ENCODE data around the gene FANCM. TPM values are rescaled to one million over a fixed set of nuclear protein-coding genes. Genes with fewer than 3 reads are reported as not detected.

FANCM gene
- total RNA-seq, result 9.2 TPM
- 1 to 10 TPM; 4.0 to 5.5 (median 5.2) TPM for polyA plus RNA-seq

- peak within 1 kb of the TSS; percentile 98 to 99 (median 99) for H3K27ac Mint-ChIP-seq
- H3K27me3 Mint-ChIP-seq, result peaks cover 9% of the 10 kb centered on the region
- peak; percentile 84 to 98 (median 91) for DNase-seq
- Histone ChIP-seq H3K4me3 (ENCODE audit: low read depth, low read length) (peak within 1 kb of the TSS; percentile 99), H3K9me3 (ENCODE audit: control insufficient read depth in 2 of 2, low read length in 2 of 2) (no peaks in the 10 kb centered on the region), H3K27me3 (ENCODE audit: control insufficient read depth, insufficient read depth, low read length) (no peaks in the 10 kb centered on the region), H3K36me3 (ENCODE audit: control insufficient read depth, insufficient read depth, low read length) (no peaks in the 10 kb centered on the region), H3K27ac (ENCODE audit: insufficient read depth, low read length, poor library complexity, severe bottlenecking) (peak within 1 kb of the TSS; percentile 89), H3K4me1 (ENCODE audit: control insufficient read depth, insufficient read depth, low read length, poor library complexity, severe bottlenecking) (peaks cover 39% of the 10 kb centered on the region)
- H3K36me3 Mint-ChIP-seq, result no peaks in the 10 kb centered on the region
- H3K4me3 Mint-ChIP-seq, result peak within 1 kb of the TSS; percentile 93 to 100 (median 97)
- H3K4me1 Mint-ChIP-seq, result peaks cover 32 to 69% (median 53%) of the 10 kb centered on the region in 4 donors
- ATAC-seq (ENCODE audit: low read depth in 2 of 2), result peak; percentile 39 to 42
- no peaks in the 10 kb centered on the region for H3K9me3 Mint-ChIP-seq
Measured at GRCh38 chr14:45135659-45136395, at the start of gene FANCM. Gene FANCM, plus strand, starts transcription at chr14:45135930. Its CDS starts 102 bp downstream, at chr14:45136032.

- ATAC-seq (ENCODE audit: low read depth in 2 of 2) (peak; percentile 73 to 76), DNase-seq (peak in 1 of 3 donors; percentile 56)
- H3K36me3 Mint-ChIP-seq, result peaks cover 11% of the 10 kb centered on the region
- peak overlapping the region; percentile 5 to 85 (median 58) for H3K27ac Mint-ChIP-seq
- H3K4me3 Mint-ChIP-seq, result peak overlapping the region; percentile 8 to 93 (median 74)
- no peaks in the 10 kb centered on the region for H3K27me3 Mint-ChIP-seq
- Histone ChIP-seq H3K9me3 (ENCODE audit: control insufficient read depth in 2 of 2, low read length in 2 of 2) (no peaks in the 10 kb centered on the region), H3K4me3 (ENCODE audit: low read depth, low read length) (peak overlapping the region; percentile 29), H3K36me3 (ENCODE audit: control insufficient read depth, insufficient read depth, low read length) (peaks cover 3% of the 10 kb centered on the region), H3K27ac (ENCODE audit: insufficient read depth, low read length, poor library complexity, severe bottlenecking) (peak overlapping the region; percentile 18), H3K27me3 (ENCODE audit: control insufficient read depth, insufficient read depth, low read length) (no peaks in the 10 kb centered on the region), H3K4me1 (ENCODE audit: control insufficient read depth, insufficient read depth, low read length, poor library complexity, severe bottlenecking) (peaks cover 57% of the 10 kb centered on the region)
- H3K9me3 Mint-ChIP-seq, result no peaks in the 10 kb centered on the region
- H3K4me1 Mint-ChIP-seq, result peaks cover 56 to 82% (median 73%) of the 10 kb centered on the region in 4 donors
Measured at GRCh38 chr14:45089813-45090212, 45.9 kb upstream of the FANCM start.

- Mint-ChIP-seq H3K4me1 (peaks cover 46 to 70% (median 59%) of the 10 kb centered on the region in 4 donors), H3K9me3 (no peaks in the 10 kb centered on the region), H3K27ac (no peak overlapping the region), H3K36me3 (peaks cover 25% of the 10 kb centered on the region), H3K4me3 (peak overlapping the region in 1 of 4 donors; percentile 43), H3K27me3 (no peaks in the 10 kb centered on the region)
- no peaks in the 10 kb centered on the region for H3K27me3 ChIP-seq (ENCODE audit: control insufficient read depth, insufficient read depth, low read length)
- DNase-seq, result no peak
- H3K27ac ChIP-seq (ENCODE audit: insufficient read depth, low read length, poor library complexity, severe bottlenecking), result no peak overlapping the region
- peaks cover 38% of the 10 kb centered on the region for H3K4me1 ChIP-seq (ENCODE audit: control insufficient read depth, insufficient read depth, low read length, poor library complexity, severe bottlenecking)
- H3K4me3 ChIP-seq (ENCODE audit: low read depth, low read length), result peak overlapping the region; percentile 28
- ATAC-seq (ENCODE audit: low read depth in 2 of 2), result no peak
- no peaks in the 10 kb centered on the region for H3K9me3 ChIP-seq (ENCODE audit: control insufficient read depth in 2 of 2, low read length in 2 of 2)
- peaks cover 21% of the 10 kb centered on the region for H3K36me3 ChIP-seq (ENCODE audit: control insufficient read depth, insufficient read depth, low read length)
Measured at GRCh38 chr14:45091710-45092109, 44.0 kb upstream of the FANCM start.

GRCh38 chr14:45094275-45094674 is 41.5 kb upstream of the FANCM start:
- H3K27ac Mint-ChIP-seq, result no peak overlapping the region
- no peaks in the 10 kb centered on the region for H3K27me3 Mint-ChIP-seq
- ATAC-seq (ENCODE audit: low read depth in 2 of 2) (no peak), DNase-seq (no peak)
- Histone ChIP-seq H3K4me1 (ENCODE audit: control insufficient read depth, insufficient read depth, low read length, poor library complexity, severe bottlenecking) (peaks cover 14% of the 10 kb centered on the region), H3K4me3 (ENCODE audit: low read depth, low read length) (no peak overlapping the region), H3K36me3 (ENCODE audit: control insufficient read depth, insufficient read depth, low read length) (peaks cover 34% of the 10 kb centered on the region), H3K9me3 (ENCODE audit: control insufficient read depth in 2 of 2, low read length in 2 of 2) (no peaks in the 10 kb centered on the region), H3K27me3 (ENCODE audit: control insufficient read depth, insufficient read depth, low read length) (no peaks in the 10 kb centered on the region), H3K27ac (ENCODE audit: insufficient read depth, low read length, poor library complexity, severe bottlenecking) (no peak overlapping the region)
- H3K9me3 Mint-ChIP-seq, result no peaks in the 10 kb centered on the region
- H3K4me3 Mint-ChIP-seq, result no peak overlapping the region
- H3K4me1 Mint-ChIP-seq, result peaks cover 33 to 57% (median 49%) of the 10 kb centered on the region in 4 donors
- peaks cover 40% of the 10 kb centered on the region for H3K36me3 Mint-ChIP-seq

GRCh38 chr14:45095143-45095542 is 40.6 kb upstream of the FANCM start:
- Mint-ChIP-seq H3K36me3 (peaks cover 44% of the 10 kb centered on the region), H3K27ac (no peak overlapping the region), H3K4me3 (no peak overlapping the region), H3K27me3 (no peaks in the 10 kb centered on the region), H3K4me1 (peaks cover 28 to 49% (median 41%) of the 10 kb centered on the region in 4 donors), H3K9me3 (no peaks in the 10 kb centered on the region)
- no peak overlapping the region for H3K27ac ChIP-seq (ENCODE audit: insufficient read depth, low read length, poor library complexity, severe bottlenecking)
- no peaks in the 10 kb centered on the region for H3K27me3 ChIP-seq (ENCODE audit: control insufficient read depth, insufficient read depth, low read length)
- ATAC-seq (ENCODE audit: low read depth in 2 of 2), result no peak
- peaks cover 5% of the 10 kb centered on the region for H3K4me1 ChIP-seq (ENCODE audit: control insufficient read depth, insufficient read depth, low read length, poor library complexity, severe bottlenecking)
- no peak overlapping the region for H3K4me3 ChIP-seq (ENCODE audit: low read depth, low read length)
- H3K9me3 ChIP-seq (ENCODE audit: control insufficient read depth in 2 of 2, low read length in 2 of 2), result no peaks in the 10 kb centered on the region
- no peak for DNase-seq
- H3K36me3 ChIP-seq (ENCODE audit: control insufficient read depth, insufficient read depth, low read length), result peaks cover 41% of the 10 kb centered on the region

GRCh38 chr14:45096218-45096617 is 39.5 kb upstream of the FANCM start:
- Histone ChIP-seq H3K27ac (ENCODE audit: insufficient read depth, low read length, poor library complexity, severe bottlenecking) (no peak overlapping the region), H3K27me3 (ENCODE audit: control insufficient read depth, insufficient read depth, low read length) (no peaks in the 10 kb centered on the region), H3K36me3 (ENCODE audit: control insufficient read depth, insufficient read depth, low read length) (peaks cover 51% of the 10 kb centered on the region), H3K4me1 (ENCODE audit: control insufficient read depth, insufficient read depth, low read length, poor library complexity, severe bottlenecking) (peaks cover 4% of the 10 kb centered on the region), H3K4me3 (ENCODE audit: low read depth, low read length) (no peak overlapping the region), H3K9me3 (ENCODE audit: control insufficient read depth in 2 of 2, low read length in 2 of 2) (no peaks in the 10 kb centered on the region)
- Mint-ChIP-seq H3K27ac (peak overlapping the region in 1 of 3 donors; percentile 52), H3K27me3 (no peaks in the 10 kb centered on the region), H3K4me3 (no peak overlapping the region), H3K9me3 (no peaks in the 10 kb centered on the region), H3K4me1 (peaks cover 30 to 43% (median 34%) of the 10 kb centered on the region in 4 donors), H3K36me3 (peaks cover 52% of the 10 kb centered on the region)
- no peak for ATAC-seq (ENCODE audit: low read depth in 2 of 2)
- DNase-seq, result no peak

GRCh38 chr14:45103806-45104205 is 31.9 kb upstream of the FANCM start:
- no peaks in the 10 kb centered on the region for H3K9me3 ChIP-seq (ENCODE audit: control insufficient read depth in 2 of 2, low read length in 2 of 2)
- H3K4me1 ChIP-seq (ENCODE audit: control insufficient read depth, insufficient read depth, low read length, poor library complexity, severe bottlenecking), result no peaks in the 10 kb centered on the region
- H3K4me3 ChIP-seq (ENCODE audit: low read depth, low read length), result no peak overlapping the region
- H3K4me1 Mint-ChIP-seq, result peaks cover 9 to 28% (median 10%) of the 10 kb centered on the region in 4 donors
- no peaks in the 10 kb centered on the region for H3K9me3 Mint-ChIP-seq
- H3K4me3 Mint-ChIP-seq, result no peak overlapping the region
- no peak overlapping the region for H3K27ac ChIP-seq (ENCODE audit: insufficient read depth, low read length, poor library complexity, severe bottlenecking)
- no peaks in the 10 kb centered on the region for H3K27me3 Mint-ChIP-seq
- no peaks in the 10 kb centered on the region for H3K27me3 ChIP-seq (ENCODE audit: control insufficient read depth, insufficient read depth, low read length)
- DNase-seq (no peak), ATAC-seq (ENCODE audit: low read depth in 2 of 2) (no peak)
- H3K27ac Mint-ChIP-seq, result no peak overlapping the region
- peaks cover 45% of the 10 kb centered on the region for H3K36me3 Mint-ChIP-seq
- H3K36me3 ChIP-seq (ENCODE audit: control insufficient read depth, insufficient read depth, low read length), result peaks cover 74% of the 10 kb centered on the region

- ATAC-seq (ENCODE audit: low read depth in 2 of 2) (no peak), DNase-seq (no peak)
- H3K4me1 Mint-ChIP-seq, result peaks cover 5 to 28% (median 7%) of the 10 kb centered on the region in 4 donors
- no peak overlapping the region for H3K27ac ChIP-seq (ENCODE audit: insufficient read depth, low read length, poor library complexity, severe bottlenecking)
- no peak overlapping the region for H3K4me3 ChIP-seq (ENCODE audit: low read depth, low read length)
- no peaks in the 10 kb centered on the region for H3K4me1 ChIP-seq (ENCODE audit: control insufficient read depth, insufficient read depth, low read length, poor library complexity, severe bottlenecking)
- H3K27me3 Mint-ChIP-seq, result no peaks in the 10 kb centered on the region
- H3K9me3 ChIP-seq (ENCODE audit: control insufficient read depth in 2 of 2, low read length in 2 of 2), result no peaks in the 10 kb centered on the region
- H3K9me3 Mint-ChIP-seq, result no peaks in the 10 kb centered on the region
- peaks cover 81% of the 10 kb centered on the region for H3K36me3 ChIP-seq (ENCODE audit: control insufficient read depth, insufficient read depth, low read length)
- peaks cover 43% of the 10 kb centered on the region for H3K36me3 Mint-ChIP-seq
- no peaks in the 10 kb centered on the region for H3K27me3 ChIP-seq (ENCODE audit: control insufficient read depth, insufficient read depth, low read length)
- H3K27ac Mint-ChIP-seq, result peak overlapping the region in 1 of 3 donors; percentile 29
- H3K4me3 Mint-ChIP-seq, result no peak overlapping the region
Measured at GRCh38 chr14:45104561-45104960, 31.2 kb upstream of the FANCM start.
